ENCODE results near the gene SNX11. TPM values are rescaled to one million over a fixed set of nuclear protein-coding genes. Genes with fewer than 3 reads are reported as not detected.

Gene SNX11
- total RNA-seq, 1 donor from 2014 or later: 24.7 TPM

- no peak overlapping the region for H3K27ac Mint-ChIP-seq (ENCODE audit: unreplicated experiment)
- no peaks in the 10 kb centered on the region for H3K9me3 Mint-ChIP-seq (ENCODE audit: low read depth)
- TF ChIP-seq CTCF (IDR thresholded peaks at IDR 0.05): no peak
- DNase-seq (ENCODE audit: low spot score): no peak
- H3K4me1 Mint-ChIP-seq (ENCODE audit: low read depth): peaks cover 15% of the 10 kb centered on the region
- no peak overlapping the region for H3K4me3 Mint-ChIP-seq (ENCODE audit: unreplicated experiment)
- no peaks in the 10 kb centered on the region for H3K27me3 Mint-ChIP-seq (ENCODE audit: low read depth)
- H3K36me3 Mint-ChIP-seq (ENCODE audit: low read depth): peaks cover under 1% of the 10 kb centered on the region
Observed at GRCh38 chr17:48081858-48082257, 25.7 kb upstream of the SNX11 start.

- TF ChIP-seq CTCF (IDR thresholded peaks at IDR 0.05): no peak
- Mint-ChIP-seq H3K9me3 (ENCODE audit: low read depth) (no peaks in the 10 kb centered on the region), H3K4me1 (ENCODE audit: low read depth) (peaks cover 19% of the 10 kb centered on the region), H3K4me3 (ENCODE audit: unreplicated experiment) (no peak overlapping the region), H3K27ac (ENCODE audit: unreplicated experiment) (no peak overlapping the region), H3K36me3 (ENCODE audit: low read depth) (no peaks in the 10 kb centered on the region), H3K27me3 (ENCODE audit: low read depth) (no peaks in the 10 kb centered on the region)
- no peak for DNase-seq (ENCODE audit: low spot score)
Observed at GRCh38 chr17:48084932-48085331, 22.6 kb upstream of the SNX11 start.

- Mint-ChIP-seq H3K9me3 (ENCODE audit: low read depth) (no peaks in the 10 kb centered on the region), H3K4me1 (ENCODE audit: low read depth) (peaks cover 23% of the 10 kb centered on the region), H3K36me3 (ENCODE audit: low read depth) (peaks cover 2% of the 10 kb centered on the region), H3K4me3 (ENCODE audit: unreplicated experiment) (no peak overlapping the region), H3K27ac (ENCODE audit: unreplicated experiment) (no peak overlapping the region), H3K27me3 (ENCODE audit: low read depth) (no peaks in the 10 kb centered on the region)
- peak; percentile 25 for DNase-seq (ENCODE audit: low spot score)
- no peak for TF ChIP-seq CTCF (IDR thresholded peaks at IDR 0.05)
Observed at GRCh38 chr17:48093341-48094045, 14.1 kb upstream of the SNX11 start.

- TF ChIP-seq CTCF (IDR thresholded peaks at IDR 0.05): no peak
- no peak overlapping the region for H3K4me3 Mint-ChIP-seq (ENCODE audit: unreplicated experiment)
- peaks cover 32% of the 10 kb centered on the region for H3K4me1 Mint-ChIP-seq (ENCODE audit: low read depth)
- no peak for DNase-seq (ENCODE audit: low spot score)
- H3K36me3 Mint-ChIP-seq (ENCODE audit: low read depth): peaks cover 2% of the 10 kb centered on the region
- no peaks in the 10 kb centered on the region for H3K9me3 Mint-ChIP-seq (ENCODE audit: low read depth)
- no peak overlapping the region for H3K27ac Mint-ChIP-seq (ENCODE audit: unreplicated experiment)
- H3K27me3 Mint-ChIP-seq (ENCODE audit: low read depth): no peaks in the 10 kb centered on the region
Observed at GRCh38 chr17:48095611-48096010, 12.0 kb upstream of the SNX11 start.

GRCh38 chr17:48100160-48100559 is 7.4 kb upstream of the SNX11 start:
- Mint-ChIP-seq H3K27ac (ENCODE audit: unreplicated experiment) (peak overlapping the region; percentile 98), H3K9me3 (ENCODE audit: low read depth) (no peaks in the 10 kb centered on the region), H3K4me3 (ENCODE audit: unreplicated experiment) (peak overlapping the region; percentile 99), H3K27me3 (ENCODE audit: low read depth) (no peaks in the 10 kb centered on the region), H3K4me1 (ENCODE audit: low read depth) (peaks cover 32% of the 10 kb centered on the region), H3K36me3 (ENCODE audit: low read depth) (no peaks in the 10 kb centered on the region)
- no peak for DNase-seq (ENCODE audit: low spot score)
- no peak for TF ChIP-seq CTCF (IDR thresholded peaks at IDR 0.05)

Data from chondrocyte (in vitro differentiated cells).